Activated gamma-delta T cell treated with Interleukin-2 at 50 U/mL for 16 hours (primary cell): ENCODE results near the gene RPS6KA3.
A peak's percentile ranks its signal among the peaks of the same experiment; 100 is the strongest.

Experiments
- DNase-seq: peaks from one replicate; pipeline ENCODE4 v3.0.0-alpha.2; 2020

Gene RPS6KA3

GRCh38 chrX:20266810-20267606 lies at the start of gene RPS6KA3:
TSS of gene RPS6KA3 (minus strand) at chrX:20266909. CDS start at chrX:20266632, 277 bp downstream.
- DNase-seq, result peak; percentile 87

GRCh38 chrX:20315140-20315539 lies 48.4 kb upstream of the RPS6KA3 start:
- no peak for DNase-seq

- DNase-seq, result no peak
Measured at GRCh38 chrX:20313899-20314298, 47.2 kb upstream of the RPS6KA3 start.

- no peak for DNase-seq
Measured at GRCh38 chrX:20312018-20312417, 45.3 kb upstream of the RPS6KA3 start.

GRCh38 chrX:20311505-20311904 lies 44.8 kb upstream of the RPS6KA3 start:
- no peak for DNase-seq

- DNase-seq, result no peak
Measured at GRCh38 chrX:20309806-20310205, 43.1 kb upstream of the RPS6KA3 start.

GRCh38 chrX:20306668-20307067 lies 40.0 kb upstream of the RPS6KA3 start:
- no peak for DNase-seq

GRCh38 chrX:20300822-20301221 lies 34.1 kb upstream of the RPS6KA3 start:
- DNase-seq, result no peak

- no peak for DNase-seq
Measured at GRCh38 chrX:20294957-20295356, 28.2 kb upstream of the RPS6KA3 start.

DNA sequence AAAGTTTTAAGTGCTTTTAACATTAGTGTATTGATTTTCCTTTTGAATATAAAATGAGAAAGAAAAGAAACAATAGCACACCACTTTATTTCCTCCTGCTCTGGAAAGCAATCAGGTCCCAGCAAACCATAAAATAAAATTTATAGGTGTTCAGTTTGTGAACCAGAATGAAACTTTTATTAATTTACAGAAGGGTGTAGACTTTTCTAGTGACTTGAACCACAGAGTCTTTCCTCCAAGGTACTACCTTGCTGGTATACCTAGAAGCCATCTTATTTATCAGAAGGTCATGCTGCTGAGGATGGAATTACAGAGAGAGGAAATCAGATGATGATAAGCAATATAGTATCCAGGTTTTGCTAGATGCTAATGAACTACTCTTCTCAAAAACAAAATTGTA lies 27.6 kb upstream of the RPS6KA3 start:
- DNase-seq, result no peak

DNA sequence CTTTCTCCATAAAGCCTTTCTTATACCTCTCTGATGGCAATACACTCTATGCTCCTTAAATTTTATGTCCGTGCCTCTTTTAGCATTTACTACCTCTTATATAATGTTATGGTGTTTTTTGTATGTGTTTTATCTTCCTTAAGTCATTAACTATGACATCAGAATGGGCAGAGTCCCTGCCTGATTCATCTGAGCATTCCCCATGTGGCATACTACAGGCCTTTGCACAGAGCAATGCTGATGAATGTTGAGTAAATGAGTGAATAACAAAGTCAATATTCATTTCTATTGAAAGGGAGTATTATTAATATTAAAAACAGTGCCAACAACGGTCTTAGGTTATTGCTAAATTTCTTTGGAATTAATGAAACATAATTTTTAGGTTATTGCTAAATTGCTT lies 18.8 kb upstream of the RPS6KA3 start:
- no peak for DNase-seq

GRCh38 chrX:20284992-20285391 lies 18.3 kb upstream of the RPS6KA3 start:
- no peak for DNase-seq

DNA sequence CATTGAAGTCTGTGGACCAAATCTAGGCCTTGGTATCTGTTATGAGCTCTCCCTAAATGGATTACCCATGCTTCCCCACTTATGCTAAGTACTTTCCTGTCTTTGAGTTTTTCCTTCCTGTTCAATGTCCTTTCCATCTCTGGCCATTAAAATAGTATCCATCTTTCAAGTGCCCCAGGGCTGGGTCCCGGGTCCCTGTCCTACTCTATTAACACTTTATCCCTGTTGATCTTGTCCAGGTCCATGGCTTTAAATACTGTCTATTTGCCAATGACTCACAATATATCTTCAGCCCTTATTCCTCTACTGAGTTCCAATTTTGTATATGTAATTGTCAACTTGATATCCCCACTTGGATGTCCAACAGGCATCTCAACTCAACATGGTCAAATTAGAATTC lies 17.7 kb upstream of the RPS6KA3 start:
- no peak for DNase-seq

- no peak for DNase-seq
Measured at GRCh38 chrX:20280938-20281337, 14.2 kb upstream of the RPS6KA3 start.

DNA sequence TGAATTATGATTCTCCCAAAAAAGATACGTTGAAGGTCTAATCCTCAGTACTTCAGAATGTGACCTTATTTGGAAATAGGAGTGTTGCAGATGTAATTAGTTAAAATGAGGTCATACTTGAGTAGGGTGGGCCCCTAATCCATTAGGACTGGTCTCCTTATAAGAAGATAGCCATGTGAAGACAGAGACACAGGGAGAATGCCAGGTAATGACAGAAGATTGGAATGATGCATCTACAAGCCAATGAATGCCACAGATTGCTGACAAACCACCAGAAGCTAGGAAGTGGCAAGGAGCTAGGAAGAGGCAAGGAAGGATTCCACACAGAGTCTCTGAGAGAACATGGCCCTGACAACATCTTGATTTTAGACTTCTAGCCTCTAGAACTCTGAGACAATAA lies 7.4 kb upstream of the RPS6KA3 start:
- DNase-seq, result no peak

GRCh38 chrX:20271730-20272129 lies 5.0 kb upstream of the RPS6KA3 start:
- no peak for DNase-seq

DNA sequence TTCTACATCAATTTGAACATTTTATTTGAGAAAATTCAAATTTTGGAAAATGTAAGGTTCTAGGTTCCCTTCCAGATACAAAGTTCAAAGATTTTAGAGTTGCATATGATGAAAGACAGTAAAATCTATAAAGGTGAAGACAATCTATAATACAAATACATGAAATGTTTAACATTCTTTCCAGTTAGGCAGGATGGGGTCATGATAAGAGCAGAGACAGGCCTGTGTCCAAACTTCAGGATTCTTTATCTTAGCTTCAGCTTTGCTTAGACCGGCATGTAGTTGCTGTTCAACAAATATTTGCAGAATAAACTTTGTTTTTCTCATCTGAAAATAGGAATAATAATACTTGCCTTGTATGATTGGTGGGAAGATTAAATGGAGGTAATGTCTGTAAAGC lies 4.5 kb upstream of the RPS6KA3 start:
- no peak for DNase-seq

- no peak for DNase-seq
Measured at GRCh38 chrX:20270562-20270890, 3.8 kb upstream of the RPS6KA3 start.

- DNase-seq, result no peak
Measured at GRCh38 chrX:20269848-20270561, 3.3 kb upstream of the RPS6KA3 start.

DNA sequence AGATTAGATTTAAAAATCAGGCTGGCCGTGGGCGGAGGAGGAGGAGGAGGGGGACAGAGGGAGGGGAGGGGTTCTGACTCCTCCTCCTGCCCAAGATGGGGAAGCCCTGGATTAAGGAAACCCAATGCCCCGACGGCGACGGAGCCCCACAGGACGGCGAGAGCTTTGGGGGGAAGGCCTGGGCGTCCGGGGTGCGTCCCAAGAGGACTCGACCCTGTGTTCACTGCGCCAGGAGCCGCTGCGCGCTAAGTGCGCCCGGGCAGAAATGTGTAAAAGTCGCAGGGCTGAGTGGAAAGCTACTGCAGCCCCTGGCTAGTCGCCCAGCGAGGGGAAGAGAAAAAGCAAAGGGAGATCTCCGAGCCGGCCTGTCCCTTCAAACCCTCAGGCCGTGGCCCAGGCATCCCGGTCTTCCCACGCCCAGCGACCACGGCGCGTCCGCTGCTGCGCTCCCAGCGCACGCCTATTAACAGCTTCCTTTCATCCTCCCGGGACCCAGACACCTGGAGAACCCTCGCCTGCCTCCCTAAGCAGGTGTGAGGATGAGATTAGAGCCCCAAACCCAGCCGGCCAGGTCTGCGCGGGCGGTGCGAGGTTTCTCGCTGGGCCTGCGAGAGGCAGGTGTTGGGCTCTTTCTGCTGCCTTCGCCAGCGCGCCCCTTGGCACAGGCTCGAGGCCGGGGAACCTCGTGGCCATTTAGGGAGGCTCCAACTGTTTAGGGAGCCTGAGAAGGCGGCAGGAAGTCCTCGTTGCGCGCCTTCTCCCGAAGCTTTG lies 1.4 kb upstream of the RPS6KA3 start:
- DNase-seq, result peak; percentile 12

DNA sequence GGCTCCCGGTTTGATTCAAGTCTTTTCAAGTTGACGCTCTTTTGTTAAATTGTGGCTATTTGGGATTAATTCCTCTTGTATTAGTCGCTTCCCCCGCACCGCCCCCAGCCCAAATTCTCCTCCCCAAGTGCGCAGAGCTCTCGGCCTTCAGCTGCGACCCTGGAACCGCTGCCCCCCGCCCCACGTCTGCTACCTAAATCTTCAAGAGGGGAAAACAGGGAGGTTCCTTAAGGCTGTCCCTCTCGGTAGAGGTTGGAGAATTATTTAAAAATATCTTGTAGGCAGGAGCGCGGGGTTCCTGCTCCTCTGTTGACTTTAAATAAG lies 860 bp upstream of the RPS6KA3 start:
- DNase-seq, result no peak

GRCh38 chrX:20265726-20266681 lies 705 bp downstream of the RPS6KA3 start:
- DNase-seq, result peak; percentile 26

DNA sequence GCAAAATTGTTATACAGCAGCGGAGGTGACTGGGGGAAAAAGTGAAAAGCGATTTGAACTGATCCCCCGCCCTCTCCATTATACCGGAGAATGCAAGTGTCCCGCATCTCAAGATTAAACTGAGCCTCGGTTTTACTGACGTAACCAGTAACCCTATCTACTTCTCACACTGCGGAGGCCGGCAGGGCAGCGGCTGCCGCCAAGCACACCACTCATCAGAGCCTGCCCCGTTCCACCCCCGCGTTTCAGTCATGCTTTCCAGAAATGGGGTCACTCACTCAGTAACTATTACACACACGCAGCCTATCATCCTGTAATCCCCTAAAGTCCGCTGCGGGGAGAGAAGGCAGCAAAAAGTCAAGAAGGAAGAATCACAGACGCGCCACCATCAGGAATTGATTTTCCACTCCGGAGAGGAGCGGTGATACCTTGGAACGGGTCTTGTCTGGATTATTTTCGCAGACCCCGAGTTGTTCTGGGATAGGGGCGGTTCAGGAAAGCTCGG lies 1.4 kb downstream of the RPS6KA3 start:
- peak; percentile 40 for DNase-seq
